H1 (cell line): Measurements from ENCODE around the gene LTN1. TPM values are rescaled to one million over a fixed set of nuclear protein-coding genes. Genes with fewer than 3 reads are reported as not detected.

Experiments
- CTCF ChIA-PET: fragments of 300-600 bp; sonication (Branson Sonifier 250); formaldehyde crosslinking; loops from one replicate; lab custom pipeline; 2021; ENCODE audit not compliant: partially characterized antibody; lab: Charles Lee
- POLR2A ChIA-PET: fragments of 300-600 bp; sonication (Branson Sonifier 250); formaldehyde crosslinking; loops from one replicate; lab custom pipeline; 2021; ENCODE audit warnings: inconsistent platforms; ENCODE audit not compliant: partially characterized antibody; lab: Charles Lee
- DNase-seq, 2 experiments: peaks; one replicate each; pipeline versions ENCODE4 v3.0.0 to v3.0.0-alpha.2; 2010 to 2022; ENCODE audit warnings: low spot score in 2 of 2, low read depth in 1 of 2, mixed read lengths in 1 of 2
- FAIRE-seq: peaks from 2 replicates; lab custom pipeline; 2011; peaks lifted over from hg19 to GRCh38; lab: Jason Lieb, UNC
- H2AFZ ChIP-seq: 2 replicates; pipeline ENCODE4 v1.8.1; 2012; ENCODE audit warnings: low read length, inconsistent platforms
- H2AK5ac ChIP-seq: 2 replicates; pipeline ENCODE4 v1.6.1; 2013; ENCODE audit warnings: low read depth, low read length
- H2BK120ac ChIP-seq: replicated peaks from 2 replicates; pipeline ENCODE3; 2013; ENCODE audit warnings: low read depth, low read length, inconsistent platforms
- H2BK12ac ChIP-seq: 2 replicates; pipeline ENCODE4 v1.6.1; 2013; ENCODE audit warnings: low read depth, low read length
- H2BK15ac ChIP-seq: 2 replicates; pipeline ENCODE4 v1.6.1; 2013; ENCODE audit warnings: low read length
- H2BK20ac ChIP-seq: 2 replicates; pipeline ENCODE4 v1.6.1; 2013; ENCODE audit warnings: low read length
- H2BK5ac ChIP-seq: 2 replicates; pipeline ENCODE4 v1.6.1; 2013; ENCODE audit warnings: low read depth, low read length
- H3K14ac ChIP-seq: 2 replicates; pipeline ENCODE4 v1.6.1; 2013; ENCODE audit warnings: inconsistent platforms; ENCODE audit not compliant: insufficient read length
- H3K18ac ChIP-seq: 2 replicates; pipeline ENCODE4 v1.6.1; 2013; ENCODE audit warnings: low read length; ENCODE audit errors: extremely low read depth
- H3K23ac ChIP-seq: 2 replicates; pipeline ENCODE4 v1.6.1; 2013; ENCODE audit warnings: inconsistent platforms; ENCODE audit not compliant: insufficient read length
- H3K23me2 ChIP-seq: 2 replicates; pipeline ENCODE4 v1.6.1; 2013; ENCODE audit warnings: low read depth, low read length
- H3K27ac ChIP-seq: 2 replicates; pipeline ENCODE4 v1.6.1; 2011; ENCODE audit warnings: low read depth, low read length, inconsistent platforms
- H3K27me3 ChIP-seq, 4 experiments: replicated peaks in 1 of 4; 1 replicate in 1 of 4; 2 replicates in 3 of 4; pipeline versions ENCODE4 v1.6.1 to v1.8.1; 2011 to 2013; ENCODE audit warnings: low read length in 3 of 4, mild to moderate bottlenecking in 3 of 4, inconsistent platforms in 2 of 4, mixed read lengths in 2 of 4, moderate library complexity in 1 of 4; ENCODE audit not compliant: control insufficient read depth in 3 of 4, insufficient read depth in 3 of 4; ENCODE audit errors: extremely low read depth in 1 of 4
- H3K36me3 ChIP-seq, 4 experiments: 2 replicates each; pipeline versions ENCODE4 v1.6.1 to v1.8.1; 2011 to 2013; ENCODE audit warnings: mild to moderate bottlenecking in 4 of 4, low read length in 3 of 4, moderate library complexity in 2 of 4, control low read depth in 1 of 4, inconsistent platforms in 1 of 4; ENCODE audit not compliant: insufficient read depth in 4 of 4, control insufficient read depth in 2 of 4
- H3K4ac ChIP-seq: replicated peaks from 2 replicates; pipeline ENCODE3; 2013; ENCODE audit warnings: low read length, low read depth, mixed read lengths, inconsistent platforms; ENCODE audit not compliant: insufficient read length
- H3K4me1 ChIP-seq, 4 experiments: replicated peaks in 1 of 4; 1 replicate in 1 of 4; 2 replicates in 3 of 4; pipeline versions ENCODE4 v1.6.1 to v1.8.1; 2011 to 2013; ENCODE audit warnings: low read length in 3 of 4, inconsistent platforms in 2 of 4, mixed read lengths in 1 of 4; ENCODE audit not compliant: insufficient read depth in 4 of 4, control insufficient read depth in 3 of 4
- H3K4me2 ChIP-seq, 2 experiments: 2 replicates each; pipeline versions ENCODE4 v1.6.1 to v1.8.1; 2011 to 2013; ENCODE audit warnings: low read depth in 2 of 2, low read length in 2 of 2, control low read depth in 1 of 2, inconsistent platforms in 1 of 2, mild to moderate bottlenecking in 1 of 2; ENCODE audit not compliant: insufficient read depth in 1 of 2
- H3K4me3 ChIP-seq, 4 experiments: fragments of 200-600, 300-600 bp in 1 of 4; sonication (generic), shearing (Covaris generic), sonication (Bioruptor Twin) in 1 of 4; 2 replicates each; pipeline versions ENCODE4 v1.5.1 to v1.8.1; 2011 to 2016; ENCODE audit warnings: low read length in 4 of 4, low read depth in 3 of 4, control low read depth in 2 of 4, inconsistent platforms in 2 of 4, mild to moderate bottlenecking in 2 of 4, mixed read lengths in 1 of 4, moderate library complexity in 1 of 4; ENCODE audit not compliant: insufficient read depth in 2 of 4; ENCODE audit errors: extremely low read depth in 1 of 4
- H3K56ac ChIP-seq: replicated peaks from 2 replicates; pipeline ENCODE3; 2013; ENCODE audit warnings: low read depth, mild to moderate bottlenecking, mixed read lengths, low read length, inconsistent platforms; ENCODE audit not compliant: insufficient read length
- H3K79me1 ChIP-seq: 2 replicates; pipeline ENCODE4 v1.6.1; 2013; ENCODE audit warnings: low read depth, low read length, control low read depth
- H3K79me2 ChIP-seq, 2 experiments: 2 replicates each; pipeline versions ENCODE4 v1.6.1 to v1.8.1; 2012 to 2013; ENCODE audit warnings: low read length in 2 of 2, mild to moderate bottlenecking in 2 of 2, inconsistent platforms in 1 of 2; ENCODE audit not compliant: insufficient read depth in 2 of 2, control insufficient read depth in 1 of 2
- H3K9ac ChIP-seq, 4 experiments: replicated peaks in 1 of 4; 1 replicate in 1 of 4; 2 replicates in 3 of 4; pipeline versions ENCODE4 v1.6.1 to v1.8.1; 2011 to 2013; ENCODE audit warnings: low read depth in 3 of 4, low read length in 3 of 4, control low read depth in 2 of 4, mild to moderate bottlenecking in 2 of 4, moderate library complexity in 2 of 4, inconsistent platforms in 1 of 4; ENCODE audit errors: extremely low read depth in 1 of 4
- H3K9me3 ChIP-seq, 2 experiments: 2 replicates each; pipeline versions ENCODE4 v1.6.1 to v1.8.1; 2012 to 2013; ENCODE audit warnings: mild to moderate bottlenecking in 2 of 2, moderate library complexity in 2 of 2, control low read depth in 1 of 2, inconsistent platforms in 1 of 2, low read depth in 1 of 2, low read length in 1 of 2, mixed read lengths in 1 of 2; ENCODE audit not compliant: insufficient read depth in 2 of 2
- H4K20me1 ChIP-seq, 2 experiments: replicated peaks in 1 of 2; 2 replicates each; pipeline versions ENCODE3 to v1.8.1; 2011 to 2013; ENCODE audit warnings: inconsistent platforms in 2 of 2, low read length in 2 of 2, mild to moderate bottlenecking in 1 of 2; ENCODE audit not compliant: insufficient read depth in 2 of 2, control insufficient read depth in 1 of 2
- H4K5ac ChIP-seq: 2 replicates; pipeline ENCODE4 v1.6.1; 2013; ENCODE audit warnings: low read length, low read depth, mixed read lengths, inconsistent platforms; ENCODE audit not compliant: insufficient read length
- H4K8ac ChIP-seq: 2 replicates; pipeline ENCODE4 v1.8.0; 2013; ENCODE audit warnings: mild to moderate bottlenecking, moderate library complexity, low read length, inconsistent platforms; ENCODE audit not compliant: insufficient read depth; ENCODE audit errors: extremely low read depth
- H4K91ac ChIP-seq: replicated peaks from 2 replicates; pipeline ENCODE3; 2013; ENCODE audit warnings: low read length, mixed read lengths, inconsistent platforms; ENCODE audit not compliant: insufficient read length
- ASH2L ChIP-seq: fragments of 200-600, 300-600 bp; sonication (generic); IDR thresholded peaks from one replicate; pipeline ENCODE4 v1.7.1; 2017; ENCODE audit warnings: low read length
- BRCA1 ChIP-seq: IDR thresholded peaks from 2 replicates; pipeline ENCODE4 v1.6.1; 2012; ENCODE audit warnings: low read depth, low read length, improper control_type of control experiment
- CTBP2 ChIP-seq: IDR thresholded peaks from 2 replicates; pipeline ENCODE4 v1.7.0; 2011; ENCODE audit warnings: borderline replicate concordance, mild to moderate bottlenecking, moderate library complexity, mixed read lengths, low read length; ENCODE audit not compliant: insufficient read depth, insufficient read length
- NRF1 ChIP-seq: IDR thresholded peaks from 2 replicates; pipeline ENCODE4 v1.6.1; 2011; ENCODE audit warnings: mild to moderate bottlenecking, low read depth, low read length, improper control_type of control experiment
- SIRT6 ChIP-seq: IDR thresholded peaks from one replicate; pipeline ENCODE4 v1.7.1; 2012; ENCODE audit warnings: low read length, inconsistent platforms
- TAF1 ChIP-seq: IDR thresholded peaks from 2 replicates; pipeline ENCODE4 v1.6.1; 2011; ENCODE audit warnings: mild to moderate bottlenecking, low read depth, low read length
- TCF12 ChIP-seq: IDR thresholded peaks from 2 replicates; pipeline ENCODE4 v1.6.1; 2011; ENCODE audit warnings: low read depth, mild to moderate bottlenecking, low read length
- whole genome bisulfite sequencing, 2 experiments: shearing (Covaris generic) in 1 of 2; methylation state at CpG; one replicate each; pipeline versions ENCODE4 v1.1.6 to v1.1.7; 2013 to 2015; ENCODE audit warnings: low lambda C conversion rate in 2 of 2, mixed read lengths in 2 of 2, inconsistent platforms in 1 of 2, low coverage in 1 of 2, missing lambda C conversion rate in 1 of 2; ENCODE audit not compliant: insufficient replicate concordance in 2 of 2, insufficient coverage in 1 of 2, insufficient read length in 1 of 2; ENCODE audit errors: extremely low coverage in 1 of 2, missing lambda C conversion rate in 1 of 2; 5-methylcytosine and 5-hydroxymethylcytosine counted together
- polyA plus RNA-seq, 7 experiments: library from polyadenylated mRNA; depleted of rRNA in 3 of 7; stranded (reverse) in 5 of 7; unstranded in 2 of 7; fragments of >200 nt in 5 of 7; fragments of 200-250 nt in 2 of 7; gene quantifications; 1 replicate in 5 of 7; 2 replicates in 1 of 7; 4 replicates in 1 of 7; pipeline versions ENCODE4 v1.2.1 to v1.2.3, GENCODE V29; 2011 to 2013; ENCODE audit warnings: missing spikeins in 2 of 7, mixed read lengths in 2 of 7
- total RNA-seq: library from RNA; stranded (reverse); fragmentation: NEBNext Ultra II Directional; extraction: Animal tissue kit (Norgen Biotek cat#: 25700); gene quantifications from 2 replicates; pipeline ENCODE4 v1.2.1, GENCODE V29; 2021
- TF ChIP-seq, protein P1 (sequence below): IDR thresholded peaks from 2 replicates; pipeline ENCODE4 v1.6.1; 2012; ENCODE audit warnings: inconsistent platforms

The LTN1 gene
- total and polyA plus RNA-seq, 2 of the 8 experiments (the other 6 are each of a cell fraction or from before 2014, with no cell fraction given), result 3.2 to 23.5 TPM

- DNase-seq, result no peak
- CTCF ChIA-PET, result no interaction called here
- no peaks in the 10 kb centered on the region for H3K36me3 ChIP-seq
- no peaks in the 10 kb centered on the region for H3K79me2 ChIP-seq
- POLR2A ChIA-PET, result interaction anchor here (0.6 to 1.9 kb wide), 2 partner anchors 10 to 15 kb away, joined by 3 to 5 read pairs; no protein-coding TSS in a partner anchor
- H2AFZ ChIP-seq, result no peak overlapping the region
- no peaks in the 10 kb centered on the region for H3K9me3 ChIP-seq
- WGBS, 2 experiments, result 85% methylated on average over 6 of the region's 6 CpGs; no CpG with 5 or more reads in 1 of the 2 experiments
- no peak overlapping the region for H3K56ac ChIP-seq
- no peak overlapping the region for H4K5ac ChIP-seq
- H2BK15ac ChIP-seq, result no peak overlapping the region
- H3K23ac ChIP-seq, result no peak overlapping the region
- no peak overlapping the region for H3K14ac ChIP-seq
- TF ChIP-seq SIRT6 (no peak), BRCA1 (no peak), NRF1 (no peak), ASH2L (no peak), CTBP2 (no peak), TAF1 (no peak), TCF12 (no peak)
- TF ChIP-seq, protein P1, sequence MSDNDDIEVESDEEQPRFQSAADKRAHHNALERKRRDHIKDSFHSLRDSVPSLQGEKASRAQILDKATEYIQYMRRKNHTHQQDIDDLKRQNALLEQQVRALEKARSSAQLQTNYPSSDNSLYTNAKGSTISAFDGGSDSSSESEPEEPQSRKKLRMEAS, result no peak
- H4K8ac ChIP-seq, result no peak overlapping the region
- peaks cover 0 to 1% of the 10 kb centered on the region in 2 experiments for H4K20me1 ChIP-seq
- no peak for FAIRE-seq
- no peak overlapping the region for H2BK12ac ChIP-seq
- H2BK120ac ChIP-seq, result no peak overlapping the region
- H3K27me3 ChIP-seq, result no peaks in the 10 kb centered on the region
- H3K18ac ChIP-seq, result no peak overlapping the region
- no peak overlapping the region for H3K4ac ChIP-seq
- no peak overlapping the region for H4K91ac ChIP-seq
- peak overlapping the region in 1 of 2 experiments; percentile 50; a peak in 2 of 4 replicates for H3K4me2 ChIP-seq
- H3K23me2 ChIP-seq, result no peaks in the 10 kb centered on the region
- H3K9ac ChIP-seq, result peak overlapping the region in 1 of 4 experiments; percentile 13; a peak in 1 of 7 replicates
- no peaks in the 10 kb centered on the region for H3K4me1 ChIP-seq
- H2BK5ac ChIP-seq, result no peak overlapping the region
- H3K4me3 ChIP-seq, result peak overlapping the region in 1 of 4 experiments; percentile 69; a peak in 2 of 8 replicates
- H3K79me1 ChIP-seq, result no peaks in the 10 kb centered on the region; the same call in 1 of the 2 replicates
- no peak overlapping the region for H3K27ac ChIP-seq
- H2BK20ac ChIP-seq, result no peak overlapping the region
- H2AK5ac ChIP-seq, result no peak overlapping the region
Observed at GRCh38 chr21:29017639-29018237, 25.1 kb upstream of the LTN1 start.
